Keratinocyte (primary cell): Measurements from ENCODE around the gene SIM2. TPM values are rescaled to one million over a fixed set of nuclear protein-coding genes. Genes with fewer than 3 reads are reported as not detected.
"Not testable (repeated sequence)": the region's sequence is repeated elsewhere in the genome, so short reads cannot be mapped to it uniquely, and the experiment has no call there.

Source experiments
- DNase-seq: peaks from one replicate; pipeline ENCODE4 v3.0.0-alpha.2; 2011; ENCODE audit warnings: low read depth, missing footprints, low spot score
- FAIRE-seq: peaks from 2 replicates; lab custom pipeline; 2011; peaks lifted over from hg19 to GRCh38; lab: Jason Lieb, UNC
- H2AFZ ChIP-seq: 2 replicates; pipeline ENCODE4 v1.6.0; 2012; ENCODE audit warnings: low read length, control low read depth, inconsistent platforms; ENCODE audit not compliant: control insufficient read depth
- H3K27ac ChIP-seq: 2 replicates; pipeline ENCODE4 v1.5.1; 2011; ENCODE audit warnings: low read length; ENCODE audit not compliant: control insufficient read depth, insufficient read depth
- H3K27me3 ChIP-seq: 3 replicates; pipeline ENCODE4 v1.6.0; 2011; ENCODE audit warnings: low read length; ENCODE audit not compliant: control insufficient read depth, insufficient read depth; ENCODE audit errors: extremely low read depth
- H3K36me3 ChIP-seq, 2 experiments: 2 replicates in 1 of 2; 3 replicates in 1 of 2; pipeline ENCODE4 v1.5.1; 2011; ENCODE audit warnings: low read length in 2 of 2, mild to moderate bottlenecking in 1 of 2; ENCODE audit not compliant: control insufficient read depth in 2 of 2, insufficient read depth in 2 of 2; ENCODE audit errors: extremely low read depth in 1 of 2
- H3K4me1 ChIP-seq: 3 replicates; pipeline ENCODE4 v1.5.1; 2011; ENCODE audit warnings: low read length; ENCODE audit not compliant: control insufficient read depth, insufficient read depth; ENCODE audit errors: extremely low read depth
- H3K4me2 ChIP-seq: 3 replicates; pipeline ENCODE4 v1.6.0; 2011; ENCODE audit warnings: low read depth, low read length; ENCODE audit not compliant: control insufficient read depth, insufficient read depth; ENCODE audit errors: extremely low read depth
- H3K4me3 ChIP-seq, 3 experiments: fragments of 200-600 bp in 1 of 3; sonication (generic) in 1 of 3; 2 replicates in 2 of 3; 3 replicates in 1 of 3; pipeline ENCODE4 v1.5.1; 2011 to 2016; ENCODE audit warnings: low read length in 3 of 3, mild to moderate bottlenecking in 3 of 3, control low read depth in 2 of 3, inconsistent platforms in 1 of 3, low read depth in 1 of 3, mixed read lengths in 1 of 3, mixed run types in 1 of 3, moderate library complexity in 1 of 3; ENCODE audit not compliant: control insufficient read depth in 2 of 3, insufficient read depth in 2 of 3; ENCODE audit errors: extremely low read depth in 1 of 3
- H3K79me2 ChIP-seq: 2 replicates; pipeline ENCODE4 v1.6.0; 2012; ENCODE audit warnings: low read length; ENCODE audit not compliant: control insufficient read depth, insufficient read depth
- H3K9ac ChIP-seq: 3 replicates; pipeline ENCODE4 v1.6.0; 2011; ENCODE audit warnings: low read length; ENCODE audit not compliant: control insufficient read depth, insufficient read depth; ENCODE audit errors: extremely low read depth
- H3K9me1 ChIP-seq: 3 replicates; pipeline ENCODE4 v1.6.0; 2011; ENCODE audit warnings: low read length; ENCODE audit not compliant: control insufficient read depth, insufficient read depth; ENCODE audit errors: extremely low read depth
- H3K9me3 ChIP-seq: 2 replicates; pipeline ENCODE4 v1.5.1; 2012; ENCODE audit warnings: low read depth, low read length; ENCODE audit not compliant: control insufficient read depth
- H4K20me1 ChIP-seq: 3 replicates; pipeline ENCODE4 v1.6.0; 2011; ENCODE audit warnings: low read length; ENCODE audit not compliant: control insufficient read depth, insufficient read depth; ENCODE audit errors: extremely low read depth
- CTCF ChIP-seq, 3 experiments: IDR thresholded peaks in 1 of 3; conservative IDR thresholded peaks in 1 of 3; optimal IDR thresholded peaks in 1 of 3; 2 replicates in 2 of 3; 3 replicates in 1 of 3; pipeline versions ENCODE3 to v1.5.1; 2011; ENCODE audit warnings: low read length in 3 of 3, mild to moderate bottlenecking in 3 of 3, moderate library complexity in 2 of 3, control low read depth in 1 of 3, inconsistent platforms in 1 of 3; ENCODE audit not compliant: insufficient read depth in 2 of 3; ENCODE audit errors: extremely low read depth in 1 of 3
- EZH2 ChIP-seq: IDR thresholded peaks from one replicate; pipeline ENCODE4 v1.6.1; 2012; ENCODE audit warnings: inconsistent platforms, mild to moderate bottlenecking, low read length, moderate library complexity
- dilution Hi-C: fragments of 300-500 bp; cut with MboI; formaldehyde crosslinking; loops from one replicate; pipeline ENCODE4 v1.7.0; 2020; ENCODE audit warnings: low sequenced_read_pairs; ENCODE audit not compliant: extremely low pct_ligation_motif_present
- polyA plus RNA-seq, 5 experiments: library from polyadenylated mRNA; depleted of rRNA in 3 of 5; stranded (reverse) in 3 of 5; stranded (forward) in 1 of 5; unstranded in 1 of 5; fragments of >200 nt; gene quantifications; 1 replicate in 1 of 5; 2 replicates in 3 of 5; 3 replicates in 1 of 5; pipeline versions ENCODE4 v1.2.1 to v1.2.3, GENCODE V29; 2011 to 2012; ENCODE audit warnings: missing spikeins in 2 of 5, low read depth in 1 of 5, low replicate concordance in 1 of 5

The SIM2 gene
- polyA plus RNA-seq, 1 donor (not counting 4 experiments of a cell fraction or from before 2014, with no cell fraction given) = 0.05 TPM

- no peak overlapping the region for H3K9ac ChIP-seq
- H3K27me3 ChIP-seq = peaks cover 18% of the 10 kb centered on the region
- FAIRE-seq (no peak), DNase-seq (no peak)
- H3K9me3 ChIP-seq = no peaks in the 10 kb centered on the region
- no peaks in the 10 kb centered on the region for H3K79me2 ChIP-seq
- TF ChIP-seq CTCF (optimal IDR thresholded peaks at IDR 0.05 in 1 of 3, IDR thresholded peaks at IDR 0.05 in 1 of 3, conservative IDR thresholded peaks at IDR 0.05 in 1 of 3; ENCODE audit: extremely low read depth in 1 of 3, insufficient read depth in 2 of 3, low read length in 3 of 3) (no peak), EZH2 (no peak)
- dilution Hi-C loops = no loop called here
- no peak overlapping the region for H3K4me3 ChIP-seq
- H3K36me3 ChIP-seq = no peaks in the 10 kb centered on the region
- no peaks in the 10 kb centered on the region for H3K9me1 ChIP-seq
- H4K20me1 ChIP-seq = no peaks in the 10 kb centered on the region
- no peaks in the 10 kb centered on the region for H3K4me1 ChIP-seq
- H3K27ac ChIP-seq = no peak overlapping the region
- H3K4me2 ChIP-seq = no peak overlapping the region
- H2AFZ ChIP-seq = no peak overlapping the region
Observed at GRCh38 chr21:36671836-36672235, 27.1 kb upstream of the SIM2 start.

- DNase-seq, H3K4me1 ChIP-seq, H3K9me3 ChIP-seq, H3K9me1 ChIP-seq, H3K4me3 ChIP-seq, dilution Hi-C loops, H3K79me2 ChIP-seq, H2AFZ ChIP-seq, H3K27ac ChIP-seq, H4K20me1 ChIP-seq, H3K9ac ChIP-seq, FAIRE-seq, H3K4me2 ChIP-seq, H3K36me3 ChIP-seq: not testable (repeated sequence)
- H3K27me3 ChIP-seq = peaks cover 16% of the 10 kb centered on the region
Observed at GRCh38 chr21:36672296-36672695, 26.6 kb upstream of the SIM2 start.

- no peaks in the 10 kb centered on the region for H4K20me1 ChIP-seq
- dilution Hi-C loops = no loop called here
Observed at GRCh38 chr21:36672737-36673136, 26.2 kb upstream of the SIM2 start.

More at GRCh38 chr21:36672737-36673136, 26.2 kb upstream of the SIM2 start:
- no peak for TF ChIP-seq CTCF (optimal IDR thresholded peaks at IDR 0.05 in 1 of 3, IDR thresholded peaks at IDR 0.05 in 1 of 3, conservative IDR thresholded peaks at IDR 0.05 in 1 of 3; ENCODE audit: extremely low read depth in 1 of 3, insufficient read depth in 2 of 3, low read length in 3 of 3)
- TF ChIP-seq EZH2 = no peak
- H3K27me3 ChIP-seq = peaks cover 16% of the 10 kb centered on the region
- H3K9ac ChIP-seq = no peak overlapping the region
- no peak for DNase-seq
- no peak overlapping the region for H2AFZ ChIP-seq
- H3K79me2 ChIP-seq = no peaks in the 10 kb centered on the region
- no peaks in the 10 kb centered on the region for H3K9me1 ChIP-seq
- H3K36me3 ChIP-seq = no peaks in the 10 kb centered on the region
- H3K27ac ChIP-seq = no peak overlapping the region
- no peak for FAIRE-seq
- no peak overlapping the region for H3K4me3 ChIP-seq
- no peaks in the 10 kb centered on the region for H3K4me1 ChIP-seq
- H3K9me3 ChIP-seq = no peaks in the 10 kb centered on the region
- H3K4me2 ChIP-seq = no peak overlapping the region
